SU-DHL-6 (cell line): Measurements from ENCODE around the gene HAUS7.

Source experiments
- EZH2phosphoT487 ChIP-seq: fragments of 200-600 bp; sonication (generic), shearing (Covaris generic); conservative IDR thresholded peaks from 2 replicates; pipeline ENCODE4 v1.6.1; 2018; ENCODE audit warnings: mild to moderate bottlenecking, antibody characterized with exemption, low read length, moderate library complexity, mixed read lengths
- TF ChIP-seq, protein P1 (sequence below): fragments of 200-600 bp; sonication (generic); IDR thresholded peaks from one replicate; pipeline ENCODE4 v1.5.1; 2017; ENCODE audit warnings: antibody characterized with exemption, mild to moderate bottlenecking, low read length, moderate library complexity; ENCODE audit not compliant: insufficient read depth, poor library complexity, severe bottlenecking

DNA sequence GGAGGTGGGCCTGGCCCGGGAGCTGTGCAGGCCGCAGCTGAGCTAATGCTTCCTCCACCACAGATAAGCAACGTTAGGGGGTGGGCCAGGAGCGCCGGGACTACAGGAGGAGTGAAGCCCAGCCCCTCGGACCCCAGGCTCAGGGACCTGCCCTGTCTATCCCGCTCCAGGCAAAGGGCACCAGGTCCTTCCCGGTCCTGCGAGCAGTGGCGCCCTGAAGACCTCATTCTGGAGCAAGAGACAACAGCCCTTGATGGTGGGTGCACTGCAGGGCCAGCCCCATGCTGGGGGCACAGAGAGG, 23.8 kb downstream of the HAUS7 start:
- TF ChIP-seq, protein P1, sequence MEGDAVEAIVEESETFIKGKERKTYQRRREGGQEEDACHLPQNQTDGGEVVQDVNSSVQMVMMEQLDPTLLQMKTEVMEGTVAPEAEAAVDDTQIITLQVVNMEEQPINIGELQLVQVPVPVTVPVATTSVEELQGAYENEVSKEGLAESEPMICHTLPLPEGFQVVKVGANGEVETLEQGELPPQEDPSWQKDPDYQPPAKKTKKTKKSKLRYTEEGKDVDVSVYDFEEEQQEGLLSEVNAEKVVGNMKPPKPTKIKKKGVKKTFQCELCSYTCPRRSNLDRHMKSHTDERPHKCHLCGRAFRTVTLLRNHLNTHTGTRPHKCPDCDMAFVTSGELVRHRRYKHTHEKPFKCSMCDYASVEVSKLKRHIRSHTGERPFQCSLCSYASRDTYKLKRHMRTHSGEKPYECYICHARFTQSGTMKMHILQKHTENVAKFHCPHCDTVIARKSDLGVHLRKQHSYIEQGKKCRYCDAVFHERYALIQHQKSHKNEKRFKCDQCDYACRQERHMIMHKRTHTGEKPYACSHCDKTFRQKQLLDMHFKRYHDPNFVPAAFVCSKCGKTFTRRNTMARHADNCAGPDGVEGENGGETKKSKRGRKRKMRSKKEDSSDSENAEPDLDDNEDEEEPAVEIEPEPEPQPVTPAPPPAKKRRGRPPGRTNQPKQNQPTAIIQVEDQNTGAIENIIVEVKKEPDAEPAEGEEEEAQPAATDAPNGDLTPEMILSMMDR = no peak
- TF ChIP-seq EZH2phosphoT487 = no peak
